Ecto neural progenitor cell (in vitro differentiated cells): ENCODE data around the gene ARHGEF17.

Experiments used
- DNase-seq: peaks from one replicate; pipeline ENCODE4 v3.0.0-alpha.2; 2018; ENCODE audit warnings: low spot score

ARHGEF17 gene, protein sequence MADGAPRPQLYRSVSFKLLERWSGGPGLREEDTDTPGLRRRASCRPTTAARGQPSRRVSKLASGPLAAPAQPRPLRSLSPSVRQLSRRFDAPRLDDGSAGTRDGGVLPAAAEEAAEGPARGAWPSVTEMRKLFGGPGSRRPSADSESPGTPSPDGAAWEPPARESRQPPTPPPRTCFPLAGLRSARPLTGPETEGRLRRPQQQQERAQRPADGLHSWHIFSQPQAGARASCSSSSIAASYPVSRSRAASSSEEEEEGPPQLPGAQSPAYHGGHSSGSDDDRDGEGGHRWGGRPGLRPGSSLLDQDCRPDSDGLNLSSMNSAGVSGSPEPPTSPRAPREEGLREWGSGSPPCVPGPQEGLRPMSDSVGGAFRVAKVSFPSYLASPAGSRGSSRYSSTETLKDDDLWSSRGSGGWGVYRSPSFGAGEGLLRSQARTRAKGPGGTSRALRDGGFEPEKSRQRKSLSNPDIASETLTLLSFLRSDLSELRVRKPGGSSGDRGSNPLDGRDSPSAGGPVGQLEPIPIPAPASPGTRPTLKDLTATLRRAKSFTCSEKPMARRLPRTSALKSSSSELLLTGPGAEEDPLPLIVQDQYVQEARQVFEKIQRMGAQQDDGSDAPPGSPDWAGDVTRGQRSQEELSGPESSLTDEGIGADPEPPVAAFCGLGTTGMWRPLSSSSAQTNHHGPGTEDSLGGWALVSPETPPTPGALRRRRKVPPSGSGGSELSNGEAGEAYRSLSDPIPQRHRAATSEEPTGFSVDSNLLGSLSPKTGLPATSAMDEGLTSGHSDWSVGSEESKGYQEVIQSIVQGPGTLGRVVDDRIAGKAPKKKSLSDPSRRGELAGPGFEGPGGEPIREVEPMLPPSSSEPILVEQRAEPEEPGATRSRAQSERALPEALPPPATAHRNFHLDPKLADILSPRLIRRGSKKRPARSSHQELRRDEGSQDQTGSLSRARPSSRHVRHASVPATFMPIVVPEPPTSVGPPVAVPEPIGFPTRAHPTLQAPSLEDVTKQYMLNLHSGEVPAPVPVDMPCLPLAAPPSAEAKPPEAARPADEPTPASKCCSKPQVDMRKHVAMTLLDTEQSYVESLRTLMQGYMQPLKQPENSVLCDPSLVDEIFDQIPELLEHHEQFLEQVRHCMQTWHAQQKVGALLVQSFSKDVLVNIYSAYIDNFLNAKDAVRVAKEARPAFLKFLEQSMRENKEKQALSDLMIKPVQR (N-terminal part only)

DNA sequence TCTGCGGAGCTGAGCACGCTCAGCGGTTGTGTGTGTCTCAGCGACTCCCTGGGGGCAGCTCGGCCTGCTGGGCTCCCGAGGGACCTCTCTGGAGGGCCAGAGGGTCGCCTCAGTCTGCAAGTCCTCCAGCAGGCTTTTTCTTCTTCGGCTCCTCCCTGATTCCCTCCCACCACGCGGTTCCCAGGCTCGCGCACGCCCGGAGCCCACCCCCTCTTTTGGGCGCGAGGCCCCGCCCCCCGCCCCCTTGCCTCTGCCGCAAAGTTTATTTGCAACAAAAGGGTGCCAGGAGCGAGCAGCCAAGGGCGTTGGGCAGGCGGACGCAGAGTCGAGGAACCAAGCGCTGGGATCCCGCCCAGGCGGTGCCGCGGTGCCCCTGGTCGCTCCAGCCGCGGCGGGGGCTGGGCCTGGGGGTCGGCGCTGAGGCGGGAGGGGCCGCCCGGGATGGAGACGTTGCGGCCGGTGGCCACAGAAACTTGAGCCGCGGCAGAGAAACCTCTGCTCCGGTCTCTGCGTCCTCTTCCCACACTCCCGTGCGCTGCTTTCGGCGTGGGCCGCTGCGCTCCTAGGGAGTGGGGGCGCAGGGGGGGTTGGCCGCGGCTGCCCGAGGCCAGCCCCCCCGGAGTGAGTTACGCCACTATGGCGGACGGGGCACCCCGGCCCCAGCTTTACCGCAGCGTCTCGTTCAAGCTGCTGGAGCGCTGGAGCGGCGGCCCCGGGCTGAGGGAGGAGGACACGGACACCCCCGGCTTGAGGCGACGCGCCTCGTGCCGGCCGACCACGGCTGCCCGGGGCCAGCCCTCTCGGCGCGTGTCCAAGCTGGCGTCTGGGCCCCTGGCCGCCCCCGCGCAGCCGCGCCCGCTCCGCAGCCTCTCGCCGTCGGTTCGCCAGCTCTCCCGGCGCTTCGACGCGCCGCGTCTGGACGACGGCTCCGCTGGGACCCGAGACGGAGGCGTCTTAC is at the start of gene ARHGEF17:
ARHGEF17 (plus strand) TSS at position 274 of the 958 bp plus-strand sequence; CDS start at position 637, 363 bp downstream.
- DNase-seq = peak; percentile 93

GRCh38 chr11:73259406-73260126 is 48.5 kb upstream of the ARHGEF17 start:
- peak; percentile 19 for DNase-seq

- DNase-seq = peak; percentile 24
Measured at GRCh38 chr11:73260127-73260457, 48.0 kb upstream of the ARHGEF17 start.

DNA sequence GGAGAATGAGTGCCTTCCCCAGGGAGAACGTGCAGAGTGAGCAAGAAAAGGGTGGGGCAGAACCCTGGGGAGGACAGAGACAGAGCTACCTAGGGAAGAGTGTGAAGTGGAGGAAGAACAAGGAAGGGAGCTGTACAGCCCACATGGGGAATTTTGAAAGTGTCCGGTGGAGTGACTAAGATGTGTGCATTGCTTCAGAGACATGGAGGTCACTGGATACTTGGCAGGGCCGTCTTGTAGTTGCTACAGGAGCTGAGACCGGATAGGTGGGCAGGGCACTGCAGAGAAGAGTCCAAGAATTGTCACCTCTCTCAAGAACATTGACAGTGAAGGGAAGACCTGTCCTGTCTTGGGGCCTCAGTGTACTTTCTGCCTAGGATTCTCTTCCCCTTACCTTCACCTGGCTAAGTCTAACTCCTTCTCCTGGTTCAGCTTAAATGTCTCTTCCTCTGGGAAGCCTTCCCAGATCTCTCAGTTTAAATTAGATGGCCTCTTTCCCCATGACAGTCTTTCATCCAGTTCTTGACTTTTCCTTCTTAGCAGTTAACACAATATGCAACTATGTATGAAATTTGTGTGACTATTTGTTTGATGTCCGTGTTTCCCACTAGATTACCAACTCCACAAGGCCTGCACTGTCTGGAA is 45.1 kb upstream of the ARHGEF17 start:
- peak; percentile 36 for DNase-seq

DNA sequence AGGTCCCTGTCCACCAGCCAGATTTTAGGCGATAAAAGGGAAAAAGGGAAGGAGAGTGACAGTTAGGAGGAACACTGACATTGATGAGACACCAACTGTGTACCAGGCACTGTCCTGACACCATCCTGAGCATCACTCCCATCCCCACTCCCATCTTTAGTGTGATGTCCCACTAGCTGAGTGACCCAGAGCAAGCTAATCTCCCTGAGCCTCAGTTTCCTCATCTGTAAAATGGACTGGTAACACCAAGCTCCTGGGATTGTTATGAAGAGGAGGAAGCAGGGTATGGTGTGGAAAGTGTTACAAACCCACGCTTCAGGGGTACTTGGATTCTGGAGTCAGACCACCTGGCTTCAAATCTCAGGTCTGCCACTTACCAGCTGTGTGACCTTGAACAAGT is 44.4 kb upstream of the ARHGEF17 start:
- DNase-seq = peak; percentile 21

DNA sequence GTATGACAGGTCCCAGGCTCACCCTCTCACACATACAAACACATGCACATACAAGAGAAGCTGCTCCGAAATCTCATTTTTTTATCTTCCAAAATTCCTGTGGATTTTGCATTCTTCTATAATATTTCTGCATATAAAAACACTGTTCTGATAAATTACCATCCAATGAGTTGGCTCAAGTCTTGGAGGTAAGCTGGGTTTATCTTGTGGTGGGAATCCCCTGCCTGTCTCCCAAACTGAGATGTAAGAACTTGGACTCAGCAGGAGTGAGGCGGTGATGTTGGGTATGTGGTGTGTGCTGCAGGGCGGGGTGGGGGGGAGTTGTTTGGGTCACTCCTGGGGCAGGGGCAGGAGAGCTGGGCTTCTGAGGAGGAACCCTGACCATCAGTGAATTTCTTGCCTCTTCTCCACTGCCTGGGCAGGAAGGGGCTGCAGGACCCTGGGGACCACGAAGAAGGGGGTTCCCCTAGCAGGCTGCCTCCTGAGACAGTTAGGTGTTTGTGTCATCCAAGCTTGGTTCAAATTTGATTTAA is 42.7 kb upstream of the ARHGEF17 start:
- DNase-seq = peak; percentile 16

- DNase-seq = peak; percentile 45
Measured at GRCh38 chr11:73265853-73266645, 42.0 kb upstream of the ARHGEF17 start.

- DNase-seq = peak; percentile 38
Measured at GRCh38 chr11:73266646-73267020, 41.4 kb upstream of the ARHGEF17 start.

DNA sequence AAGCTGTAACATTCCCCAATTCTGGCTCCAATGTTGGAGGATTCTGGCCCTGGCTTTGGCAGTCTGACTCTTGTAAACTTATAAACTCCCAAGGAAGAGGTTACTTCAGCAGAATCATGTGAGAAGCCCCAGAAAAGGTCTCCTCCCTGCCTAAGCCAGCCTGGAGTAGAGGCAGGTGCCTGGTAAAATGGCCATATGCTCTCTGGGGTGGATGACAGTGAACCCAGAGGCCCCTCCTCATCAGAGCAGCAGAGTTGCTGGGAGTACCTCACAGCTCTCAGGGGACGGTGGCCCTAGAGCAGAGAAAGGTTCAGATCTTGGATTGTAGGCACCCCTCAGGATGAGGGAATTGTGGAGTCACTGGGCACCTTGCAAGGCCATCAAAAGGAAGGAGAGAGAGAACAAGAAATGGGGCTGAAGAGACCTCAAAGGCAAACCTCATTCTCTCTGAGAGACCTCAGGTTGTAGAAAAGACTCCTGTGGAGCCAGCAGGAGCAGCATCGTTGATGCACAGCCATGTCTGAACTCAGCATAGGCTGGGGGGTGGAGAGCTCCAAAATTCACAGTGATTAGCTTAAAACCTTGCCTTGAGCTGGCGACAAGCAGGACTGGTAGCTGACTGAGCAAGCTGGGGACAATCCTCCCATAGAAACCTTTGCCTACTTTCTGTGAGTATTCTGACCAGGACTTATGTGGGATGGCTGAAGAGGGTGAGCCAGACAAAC is 40.8 kb upstream of the ARHGEF17 start:
- peak; percentile 35 for DNase-seq

- peak; percentile 34 for DNase-seq
Measured at GRCh38 chr11:73267906-73268540, 40.1 kb upstream of the ARHGEF17 start.

DNA sequence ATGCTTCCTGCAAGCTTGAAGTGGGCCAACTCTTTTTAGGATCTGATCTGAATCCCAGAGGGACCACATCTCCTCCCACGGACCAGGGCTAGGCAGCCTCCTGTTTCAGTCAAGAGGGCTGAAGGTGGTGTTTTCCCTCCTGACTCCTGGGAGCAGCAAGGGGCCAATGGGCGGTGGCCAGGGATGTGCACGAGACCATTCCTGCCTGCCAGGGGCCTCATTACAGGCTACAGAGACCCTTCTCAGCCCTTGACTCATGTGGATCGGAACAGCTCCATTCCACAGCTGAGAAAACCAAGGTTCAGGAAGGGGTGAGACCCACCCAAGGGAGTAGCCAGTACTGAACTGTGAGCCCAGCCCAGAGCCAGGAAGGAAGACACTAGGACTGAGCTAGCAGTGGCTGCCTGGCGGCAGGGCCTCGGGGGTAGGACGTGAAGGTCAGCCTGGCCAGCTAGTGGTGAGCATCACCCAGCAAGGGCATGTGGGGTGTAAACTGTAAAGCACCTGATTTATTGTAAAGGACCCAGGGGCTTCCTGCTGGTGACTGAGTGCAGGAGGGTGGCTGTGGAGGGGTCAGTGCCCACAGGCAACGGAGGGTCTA is 39.3 kb upstream of the ARHGEF17 start:
- DNase-seq = peak; percentile 40

GRCh38 chr11:73269459-73270015 is 38.5 kb upstream of the ARHGEF17 start:
- peak; percentile 57 for DNase-seq

- DNase-seq = peak; percentile 43
Measured at GRCh38 chr11:73270016-73270854, 37.8 kb upstream of the ARHGEF17 start.

GRCh38 chr11:73270855-73271477 is 37.1 kb upstream of the ARHGEF17 start:
- peak; percentile 45 for DNase-seq

- DNase-seq = peak; percentile 39
Measured at GRCh38 chr11:73271478-73271865, 36.6 kb upstream of the ARHGEF17 start.
